Mesothelial cell of epicardium (in vitro differentiated cells): ENCODE measurements around the gene RAB40B. TPM values are rescaled to one million over a fixed set of nuclear protein-coding genes. Genes with fewer than 3 reads are reported as not detected.

Source experiments
- DNase-seq, 2 experiments: peaks; one replicate each; pipeline ENCODE4 v3.0.0; 2021; ENCODE audit warnings: low spot score in 2 of 2; ENCODE audit not compliant: unreplicated experiment in 2 of 2
- H3K27ac Mint-ChIP-seq: 2 replicates; pipeline ENCODE4 v1.8.0; 2021; ENCODE audit warnings: mixed read lengths
- H3K27me3 Mint-ChIP-seq: 2 replicates; pipeline ENCODE4 v1.8.0; 2021; ENCODE audit warnings: low read depth, mixed read lengths
- H3K36me3 Mint-ChIP-seq: 2 replicates; pipeline ENCODE4 v1.8.0; 2021; ENCODE audit warnings: mixed read lengths
- H3K4me1 Mint-ChIP-seq: 2 replicates; pipeline ENCODE4 v1.8.0; 2021; ENCODE audit warnings: mixed read lengths
- H3K4me3 Mint-ChIP-seq: 2 replicates; pipeline ENCODE4 v1.8.0; 2021; ENCODE audit warnings: mild to moderate bottlenecking, moderate library complexity, mixed read lengths
- H3K9me3 Mint-ChIP-seq: 2 replicates; pipeline ENCODE4 v1.8.0; 2021; ENCODE audit warnings: mixed read lengths
- total RNA-seq: library from RNA; stranded (reverse); gene quantifications from 3 replicates; pipeline ENCODE4 v1.2.1, GENCODE V29; 2021
- TF ChIP-seq, protein P1 (sequence below): fragments of 200-600 bp; sonication (generic); IDR thresholded peaks from one replicate; pipeline ENCODE4 v1.5.0; 2021; ENCODE audit warnings: antibody characterized with exemption; ENCODE audit not compliant: unreplicated experiment

RAB40B gene
- total RNA-seq, 1 donor from 2014 or later: 26.5 TPM

DNA sequence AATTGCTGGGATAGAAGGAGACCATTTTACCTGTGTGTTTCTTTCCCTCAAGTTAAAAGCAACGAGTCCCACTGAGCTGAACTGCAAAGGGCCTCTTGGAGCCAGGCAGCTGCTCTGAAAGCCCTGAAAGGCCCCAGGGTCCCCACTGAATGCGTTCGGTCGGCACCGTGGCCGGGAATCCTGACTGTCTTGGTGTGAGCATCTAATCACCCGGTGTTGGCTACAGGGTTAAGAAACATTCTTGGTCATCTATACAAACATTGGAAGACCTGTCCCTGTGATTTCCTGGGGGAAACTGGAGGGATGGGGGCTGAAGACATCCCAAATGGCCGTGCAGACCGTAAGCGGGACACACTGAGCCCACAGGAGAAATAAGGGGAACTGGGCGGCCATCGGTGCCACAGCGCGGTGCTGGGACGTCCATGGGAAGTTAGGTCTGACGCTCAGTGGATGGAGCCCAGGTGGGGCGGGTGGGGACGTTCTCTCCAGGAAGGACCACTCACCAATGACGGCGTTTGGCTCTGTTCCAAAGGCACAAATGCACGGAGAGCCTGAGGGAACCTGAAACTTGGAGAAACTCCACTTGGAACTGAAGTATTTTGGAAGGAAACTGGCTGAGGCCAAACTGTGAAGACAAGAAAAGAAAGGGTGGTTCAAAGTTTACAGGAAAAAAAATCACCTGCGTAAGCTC lies 82.3 kb downstream of the RAB40B start:
- Mint-ChIP-seq H3K4me3 (no peak overlapping the region), H3K4me1 (peaks cover 30% of the 10 kb centered on the region), H3K9me3 (no peaks in the 10 kb centered on the region), H3K27me3 (no peaks in the 10 kb centered on the region), H3K27ac (no peak overlapping the region), H3K36me3 (peaks cover 46% of the 10 kb centered on the region)
- TF ChIP-seq, protein P1, sequence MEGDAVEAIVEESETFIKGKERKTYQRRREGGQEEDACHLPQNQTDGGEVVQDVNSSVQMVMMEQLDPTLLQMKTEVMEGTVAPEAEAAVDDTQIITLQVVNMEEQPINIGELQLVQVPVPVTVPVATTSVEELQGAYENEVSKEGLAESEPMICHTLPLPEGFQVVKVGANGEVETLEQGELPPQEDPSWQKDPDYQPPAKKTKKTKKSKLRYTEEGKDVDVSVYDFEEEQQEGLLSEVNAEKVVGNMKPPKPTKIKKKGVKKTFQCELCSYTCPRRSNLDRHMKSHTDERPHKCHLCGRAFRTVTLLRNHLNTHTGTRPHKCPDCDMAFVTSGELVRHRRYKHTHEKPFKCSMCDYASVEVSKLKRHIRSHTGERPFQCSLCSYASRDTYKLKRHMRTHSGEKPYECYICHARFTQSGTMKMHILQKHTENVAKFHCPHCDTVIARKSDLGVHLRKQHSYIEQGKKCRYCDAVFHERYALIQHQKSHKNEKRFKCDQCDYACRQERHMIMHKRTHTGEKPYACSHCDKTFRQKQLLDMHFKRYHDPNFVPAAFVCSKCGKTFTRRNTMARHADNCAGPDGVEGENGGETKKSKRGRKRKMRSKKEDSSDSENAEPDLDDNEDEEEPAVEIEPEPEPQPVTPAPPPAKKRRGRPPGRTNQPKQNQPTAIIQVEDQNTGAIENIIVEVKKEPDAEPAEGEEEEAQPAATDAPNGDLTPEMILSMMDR: no peak
- DNase-seq: no peak

DNA sequence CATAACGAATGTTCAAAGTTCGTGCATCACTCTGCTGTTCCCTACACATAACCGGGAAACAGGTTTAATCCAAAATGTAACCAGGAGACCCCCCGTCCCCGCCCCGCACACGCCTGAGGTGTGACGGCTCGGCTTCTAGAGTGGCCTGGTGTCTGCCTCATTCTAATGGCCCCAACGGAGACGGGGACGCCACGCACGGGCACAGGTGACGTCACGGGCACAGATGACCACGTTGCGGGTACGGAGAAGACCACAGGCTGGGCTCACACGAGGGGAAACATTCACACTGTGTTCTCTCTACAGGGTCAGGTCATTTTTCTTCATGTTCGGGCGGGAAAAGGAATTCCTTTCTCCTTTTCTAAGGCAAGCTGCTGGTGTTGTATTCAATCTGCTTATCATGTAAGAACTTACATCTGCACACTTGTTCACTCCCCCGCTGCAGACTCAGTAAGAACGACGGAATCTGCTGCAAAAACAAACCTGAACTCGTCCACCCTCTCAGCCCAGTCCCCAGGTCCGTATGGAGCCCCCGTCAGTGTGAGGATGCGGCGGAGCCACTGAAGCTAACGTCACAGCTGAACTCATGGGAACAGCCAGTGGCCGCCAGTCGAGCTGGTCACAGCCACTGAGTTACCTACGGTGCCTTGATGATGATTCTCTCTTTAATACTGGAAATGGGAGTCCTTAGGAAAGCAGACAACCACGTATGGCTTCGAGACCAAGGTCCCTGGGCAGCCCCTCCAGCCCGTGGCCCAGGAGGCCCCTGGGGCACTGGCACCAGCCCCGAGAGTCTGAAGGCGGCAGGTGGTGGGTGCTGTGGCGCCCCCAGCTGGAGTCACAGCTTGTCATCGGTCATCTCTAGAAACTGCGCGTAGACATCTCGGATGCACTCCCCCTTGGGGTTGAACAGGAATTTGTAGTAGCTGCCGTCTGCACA lies 83.1 kb downstream of the RAB40B start:
- Mint-ChIP-seq H3K36me3 (peaks cover 42% of the 10 kb centered on the region), H3K4me3 (no peak overlapping the region), H3K4me1 (peaks cover 31% of the 10 kb centered on the region), H3K27me3 (no peaks in the 10 kb centered on the region), H3K9me3 (no peaks in the 10 kb centered on the region), H3K27ac (peak overlapping the region; percentile 47)
- TF ChIP-seq, protein P1: no peak
- no peak for DNase-seq

DNA sequence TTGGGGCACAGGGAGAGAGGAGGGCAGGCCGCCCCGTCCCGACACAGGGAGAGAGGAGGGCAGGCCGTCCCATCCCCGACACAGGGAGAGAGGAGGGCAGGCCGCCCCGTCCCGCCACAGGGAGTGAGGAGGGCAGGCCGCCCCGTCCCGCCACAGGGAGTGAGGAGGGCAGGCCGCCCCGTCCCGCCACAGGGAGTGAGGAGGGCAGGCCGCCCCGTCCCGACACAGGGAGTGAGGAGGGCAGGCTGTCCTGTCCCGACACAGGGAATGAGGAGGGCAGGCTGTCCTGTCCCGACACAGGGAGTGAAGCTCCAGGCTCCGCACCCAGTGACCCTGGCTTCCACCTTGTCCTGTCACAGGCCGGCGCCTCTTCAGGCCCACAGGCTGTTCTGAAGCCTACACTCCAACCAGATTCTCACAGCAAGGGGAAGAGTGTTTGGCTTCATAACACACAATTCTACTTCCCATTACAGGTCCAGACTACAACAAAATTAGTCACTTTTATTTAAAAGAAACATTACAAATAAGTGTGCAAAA lies 84.3 kb downstream of the RAB40B start:
- peak overlapping the region; percentile 79 for H3K27ac Mint-ChIP-seq
- H3K27me3 Mint-ChIP-seq: no peaks in the 10 kb centered on the region
- H3K4me3 Mint-ChIP-seq: no peak overlapping the region
- DNase-seq: no peak
- peaks cover 50% of the 10 kb centered on the region for H3K36me3 Mint-ChIP-seq
- H3K4me1 Mint-ChIP-seq: peaks cover 31% of the 10 kb centered on the region
- H3K9me3 Mint-ChIP-seq: peaks cover 8% of the 10 kb centered on the region
- TF ChIP-seq, protein P1: no peak

DNA sequence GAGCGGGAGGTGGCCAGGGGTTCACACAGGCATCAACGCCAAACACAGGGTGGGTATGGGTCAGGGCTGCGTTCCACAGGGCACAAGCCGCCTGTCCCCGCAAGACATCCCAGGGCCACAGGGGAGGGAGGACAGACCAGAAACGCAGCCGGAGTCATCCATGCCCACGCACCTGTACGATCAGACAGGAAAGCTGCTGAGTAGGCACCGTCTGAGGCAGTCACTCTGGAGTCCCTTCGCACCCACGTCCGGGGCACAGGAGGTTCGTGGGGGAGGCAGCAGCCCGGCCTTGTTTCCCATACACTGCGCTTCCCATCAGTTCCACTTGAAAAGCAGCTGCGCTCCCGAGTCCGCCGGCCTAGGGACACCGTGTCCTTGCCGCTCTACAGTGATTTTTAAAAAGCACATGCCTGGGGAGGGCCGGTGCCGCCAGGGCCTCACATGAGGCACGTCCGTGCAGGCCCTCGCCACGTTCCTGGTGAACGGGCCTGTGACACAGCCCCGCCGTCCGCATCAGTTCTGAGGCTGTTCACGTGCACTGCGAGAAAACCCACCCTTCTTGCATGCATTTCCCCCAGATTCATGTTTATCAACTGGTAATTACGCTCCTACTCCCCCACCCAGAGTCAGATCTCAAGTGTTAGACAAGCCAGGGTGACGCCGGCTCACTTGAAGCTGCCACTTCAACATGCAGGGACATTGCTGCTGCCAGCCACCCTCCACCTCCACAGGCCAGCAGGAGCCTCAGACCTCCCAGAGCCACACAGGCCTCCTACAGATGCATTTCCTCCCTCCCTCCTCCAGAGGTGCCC lies 85.0 kb downstream of the RAB40B start:
- Mint-ChIP-seq H3K36me3 (peaks cover 48% of the 10 kb centered on the region), H3K27me3 (no peaks in the 10 kb centered on the region), H3K4me3 (no peak overlapping the region), H3K27ac (peak overlapping the region; percentile 32), H3K9me3 (peaks cover 8% of the 10 kb centered on the region), H3K4me1 (peaks cover 31% of the 10 kb centered on the region)
- DNase-seq: no peak
- TF ChIP-seq, protein P1: no peak
